ENCODE measurements around the gene FARP1. TPM values are rescaled to one million over a fixed set of nuclear protein-coding genes. Genes with fewer than 3 reads are reported as not detected.
A peak's percentile ranks its signal among the peaks of the same experiment; 100 is the strongest.

Gene FARP1
- total and polyA plus RNA-seq, 2 donors: 5.8 to 7.5 TPM

GRCh38 chr13:98273067-98273823, 130.4 kb downstream of the FARP1 start:
- Histone ChIP-seq H3K36me3 (ENCODE audit: control insufficient read depth in 2 of 2, insufficient read depth in 2 of 2, low read length in 1 of 2) (no peaks in the 10 kb centered on the region), H3K4me1 (ENCODE audit: control insufficient read depth in 2 of 2, insufficient read depth in 2 of 2, low read length in 2 of 2) (no peaks in the 10 kb centered on the region), H3K9me3 (ENCODE audit: control insufficient read depth in 2 of 2, insufficient read depth in 1 of 2, low read length in 1 of 2) (no peaks in the 10 kb centered on the region), H3K4me3 (ENCODE audit: low read length in 2 of 2) (no peak overlapping the region), H3K27ac (ENCODE audit: low read depth in 1 of 2, low read length in 1 of 2) (no peak overlapping the region), H3K27me3 (ENCODE audit: control insufficient read depth in 2 of 2, insufficient read depth in 1 of 2, low read length in 1 of 2) (no peaks in the 10 kb centered on the region)
- DNase-seq (ENCODE audit: low read depth in 6 of 9, low spot score in 9 of 9): no peak
- 95% methylated on average over 9 of the region's 9 CpGs for WGBS

GRCh38 chr13:98273824-98274742, 131.2 kb downstream of the FARP1 start:
- DNase-seq (ENCODE audit: low read depth in 6 of 9, low spot score in 9 of 9): no peak
- Histone ChIP-seq H3K36me3 (ENCODE audit: control insufficient read depth in 2 of 2, insufficient read depth in 2 of 2, low read length in 1 of 2) (no peaks in the 10 kb centered on the region), H3K27ac (ENCODE audit: low read depth in 1 of 2, low read length in 1 of 2) (no peak overlapping the region), H3K4me1 (ENCODE audit: control insufficient read depth in 2 of 2, insufficient read depth in 2 of 2, low read length in 2 of 2) (no peaks in the 10 kb centered on the region), H3K4me3 (ENCODE audit: low read length in 2 of 2) (no peak overlapping the region), H3K9me3 (ENCODE audit: control insufficient read depth in 2 of 2, insufficient read depth in 1 of 2, low read length in 1 of 2) (no peaks in the 10 kb centered on the region), H3K27me3 (ENCODE audit: control insufficient read depth in 2 of 2, insufficient read depth in 1 of 2, low read length in 1 of 2) (no peaks in the 10 kb centered on the region)
- WGBS: 94% methylated on average over 12 of the region's 12 CpGs

GRCh38 chr13:98274921-98275487, 132.1 kb downstream of the FARP1 start:
- H3K27ac ChIP-seq (ENCODE audit: low read depth in 1 of 2, low read length in 1 of 2): no peak overlapping the region
- no peaks in the 10 kb centered on the region for H3K27me3 ChIP-seq (ENCODE audit: control insufficient read depth in 2 of 2, insufficient read depth in 1 of 2, low read length in 1 of 2)
- DNase-seq (ENCODE audit: low read depth in 6 of 9, low spot score in 9 of 9): no peak
- H3K9me3 ChIP-seq (ENCODE audit: control insufficient read depth in 2 of 2, insufficient read depth in 1 of 2, low read length in 1 of 2): peaks cover 0 to 2% of the 10 kb centered on the region in 2 donors
- H3K4me3 ChIP-seq (ENCODE audit: low read length in 2 of 2): no peak overlapping the region
- H3K36me3 ChIP-seq (ENCODE audit: control insufficient read depth in 2 of 2, insufficient read depth in 2 of 2, low read length in 1 of 2): no peaks in the 10 kb centered on the region
- peaks cover 0 to 2% of the 10 kb centered on the region in 2 donors for H3K4me1 ChIP-seq (ENCODE audit: control insufficient read depth in 2 of 2, insufficient read depth in 2 of 2, low read length in 2 of 2)
- WGBS: 92% methylated on average over 2 of the region's 2 CpGs

GRCh38 chr13:98275681-98276171, 132.8 kb downstream of the FARP1 start:
- H3K36me3 ChIP-seq (ENCODE audit: control insufficient read depth in 2 of 2, insufficient read depth in 2 of 2, low read length in 1 of 2): no peaks in the 10 kb centered on the region
- DNase-seq (ENCODE audit: low read depth in 6 of 9, low spot score in 9 of 9): no peak
- no peak overlapping the region for H3K4me3 ChIP-seq (ENCODE audit: low read length in 2 of 2)
- peaks cover 0 to 2% of the 10 kb centered on the region in 2 donors for H3K9me3 ChIP-seq (ENCODE audit: control insufficient read depth in 2 of 2, insufficient read depth in 1 of 2, low read length in 1 of 2)
- 99% methylated on average over 2 of the region's 2 CpGs for WGBS
- H3K27ac ChIP-seq (ENCODE audit: low read depth in 1 of 2, low read length in 1 of 2): no peak overlapping the region
- peaks cover 0 to 2% of the 10 kb centered on the region in 2 donors for H3K4me1 ChIP-seq (ENCODE audit: control insufficient read depth in 2 of 2, insufficient read depth in 2 of 2, low read length in 2 of 2)
- no peaks in the 10 kb centered on the region for H3K27me3 ChIP-seq (ENCODE audit: control insufficient read depth in 2 of 2, insufficient read depth in 1 of 2, low read length in 1 of 2)

GRCh38 chr13:98276486-98276885, 133.6 kb downstream of the FARP1 start:
- H3K36me3 ChIP-seq (ENCODE audit: control insufficient read depth in 2 of 2, insufficient read depth in 2 of 2, low read length in 1 of 2): no peaks in the 10 kb centered on the region
- WGBS: 95% methylated on average over 3 of the region's 3 CpGs
- no peak overlapping the region for H3K4me3 ChIP-seq (ENCODE audit: low read length in 2 of 2)
- H3K9me3 ChIP-seq (ENCODE audit: control insufficient read depth in 2 of 2, insufficient read depth in 1 of 2, low read length in 1 of 2): peaks cover 0 to 2% of the 10 kb centered on the region in 2 donors
- no peak for DNase-seq (ENCODE audit: low read depth in 6 of 9, low spot score in 9 of 9)
- peaks cover 0 to 2% of the 10 kb centered on the region in 2 donors for H3K4me1 ChIP-seq (ENCODE audit: control insufficient read depth in 2 of 2, insufficient read depth in 2 of 2, low read length in 2 of 2)
- H3K27me3 ChIP-seq (ENCODE audit: control insufficient read depth in 2 of 2, insufficient read depth in 1 of 2, low read length in 1 of 2): no peaks in the 10 kb centered on the region
- no peak overlapping the region for H3K27ac ChIP-seq (ENCODE audit: low read depth in 1 of 2, low read length in 1 of 2)

GRCh38 chr13:98278068-98278724, 135.3 kb downstream of the FARP1 start:
- no peaks in the 10 kb centered on the region for H3K27me3 ChIP-seq (ENCODE audit: control insufficient read depth in 2 of 2, insufficient read depth in 1 of 2, low read length in 1 of 2)
- WGBS: 96% methylated on average over 6 of the region's 6 CpGs
- peaks cover 0 to 2% of the 10 kb centered on the region in 2 donors for H3K9me3 ChIP-seq (ENCODE audit: control insufficient read depth in 2 of 2, insufficient read depth in 1 of 2, low read length in 1 of 2)
- no peaks in the 10 kb centered on the region for H3K36me3 ChIP-seq (ENCODE audit: control insufficient read depth in 2 of 2, insufficient read depth in 2 of 2, low read length in 1 of 2)
- peaks cover 0 to 2% of the 10 kb centered on the region in 2 donors for H3K4me1 ChIP-seq (ENCODE audit: control insufficient read depth in 2 of 2, insufficient read depth in 2 of 2, low read length in 2 of 2)
- no peak overlapping the region for H3K27ac ChIP-seq (ENCODE audit: low read depth in 1 of 2, low read length in 1 of 2)
- DNase-seq (ENCODE audit: low read depth in 6 of 9, low spot score in 9 of 9): no peak
- H3K4me3 ChIP-seq (ENCODE audit: low read length in 2 of 2): no peak overlapping the region

GRCh38 chr13:98279473-98280175, 136.7 kb downstream of the FARP1 start:
- Histone ChIP-seq H3K27me3 (ENCODE audit: control insufficient read depth in 2 of 2, insufficient read depth in 1 of 2, low read length in 1 of 2) (no peaks in the 10 kb centered on the region), H3K36me3 (ENCODE audit: control insufficient read depth in 2 of 2, insufficient read depth in 2 of 2, low read length in 1 of 2) (no peaks in the 10 kb centered on the region), H3K4me1 (ENCODE audit: control insufficient read depth in 2 of 2, insufficient read depth in 2 of 2, low read length in 2 of 2) (peaks cover 0 to 2% of the 10 kb centered on the region in 2 donors), H3K4me3 (ENCODE audit: low read length in 2 of 2) (no peak overlapping the region), H3K27ac (ENCODE audit: low read depth in 1 of 2, low read length in 1 of 2) (no peak overlapping the region), H3K9me3 (ENCODE audit: control insufficient read depth in 2 of 2, insufficient read depth in 1 of 2, low read length in 1 of 2) (peaks cover 0 to 2% of the 10 kb centered on the region in 2 donors)
- 75% methylated on average over 13 of the region's 13 CpGs for WGBS
- peak in 1 of 9 donors; percentile 31 for DNase-seq (ENCODE audit: low read depth in 6 of 9, low spot score in 9 of 9)

- no peak for DNase-seq (ENCODE audit: low read depth in 6 of 9, low spot score in 9 of 9)
- Histone ChIP-seq H3K27ac (ENCODE audit: low read depth in 1 of 2, low read length in 1 of 2) (no peak overlapping the region), H3K36me3 (ENCODE audit: control insufficient read depth in 2 of 2, insufficient read depth in 2 of 2, low read length in 1 of 2) (no peaks in the 10 kb centered on the region), H3K4me3 (ENCODE audit: low read length in 2 of 2) (no peak overlapping the region), H3K27me3 (ENCODE audit: control insufficient read depth in 2 of 2, insufficient read depth in 1 of 2, low read length in 1 of 2) (no peaks in the 10 kb centered on the region), H3K9me3 (ENCODE audit: control insufficient read depth in 2 of 2, insufficient read depth in 1 of 2, low read length in 1 of 2) (peaks cover 0 to 2% of the 10 kb centered on the region in 2 donors), H3K4me1 (ENCODE audit: control insufficient read depth in 2 of 2, insufficient read depth in 2 of 2, low read length in 2 of 2) (peaks cover 0 to 2% of the 10 kb centered on the region in 2 donors)
- WGBS: 47% methylated on average over 10 of the region's 10 CpGs
Observed at GRCh38 chr13:98280176-98280510, 137.2 kb downstream of the FARP1 start.

Data from thymus (tissue), 11 donors.